22Rv1 (cell line): ENCODE data around the gene CDKN2B.

ENCODE experiments used
- H3K27ac ChIP-seq: fragments of 450-650 bp; 2 replicates; pipeline ENCODE4 v1.5.1; 2017
- CTCF ChIP-seq: fragments of 450-650 bp; IDR thresholded peaks from 2 replicates; pipeline ENCODE4 v1.5.1; 2017; ENCODE audit warnings: mild to moderate bottlenecking
- ZFX ChIP-seq: fragments of 450-650 bp; IDR thresholded peaks from 2 replicates; pipeline ENCODE4 v1.6.1; 2017; ENCODE audit warnings: antibody characterized with exemption, borderline replicate concordance

Gene CDKN2B

DNA sequence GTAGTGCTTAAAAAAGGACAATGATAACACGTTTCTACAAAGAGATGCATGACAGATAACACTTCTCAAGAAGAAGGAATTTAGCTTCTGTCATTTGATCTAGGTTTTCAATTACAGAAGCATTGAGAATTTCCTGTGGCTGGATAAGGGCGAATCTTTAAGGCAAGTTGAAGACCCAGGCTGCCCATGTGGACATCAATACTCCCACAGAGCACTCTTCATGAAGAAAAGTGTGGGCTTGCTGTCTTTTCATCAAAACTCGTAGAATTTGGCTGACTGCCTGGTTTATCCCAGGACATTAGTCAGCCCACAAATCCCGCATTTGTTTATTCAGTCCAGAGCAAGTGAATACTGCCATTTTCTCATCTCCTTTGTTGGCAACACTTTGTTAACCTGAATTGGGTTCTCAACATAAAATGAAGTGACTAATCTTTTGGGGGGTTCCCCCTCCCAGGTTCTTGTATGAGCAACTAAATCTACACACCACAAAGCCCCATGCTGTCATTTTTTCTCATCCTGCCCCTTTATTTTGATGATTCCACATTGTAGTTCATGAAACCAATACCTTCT lies 43.4 kb upstream of the CDKN2B start:
- H3K27ac ChIP-seq = no peak overlapping the region
- TF ChIP-seq ZFX (no peak), CTCF (no peak)

DNA sequence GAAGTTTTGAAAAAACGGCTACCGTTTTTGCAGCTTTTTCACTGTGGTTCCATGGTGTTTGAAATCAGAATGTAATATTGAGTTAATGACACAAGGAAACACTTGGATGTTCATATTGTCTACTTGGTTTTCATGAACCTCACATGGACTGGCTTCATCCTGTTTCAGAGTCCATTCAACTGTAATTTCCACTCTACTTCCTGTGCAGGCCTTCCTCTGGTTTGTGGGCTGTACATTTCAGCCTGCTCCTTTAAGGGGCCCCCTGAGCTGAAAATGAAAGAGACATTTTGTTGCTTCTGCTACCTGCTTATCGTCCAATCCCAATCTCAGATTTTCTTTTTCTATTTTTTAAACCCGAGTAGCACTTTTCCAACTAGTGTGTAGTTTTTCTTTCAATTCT lies 41.8 kb upstream of the CDKN2B start:
- TF ChIP-seq CTCF (no peak), ZFX (no peak)
- H3K27ac ChIP-seq = no peak overlapping the region

- no peak for TF ChIP-seq CTCF
- TF ChIP-seq ZFX = no peak
- no peak overlapping the region for H3K27ac ChIP-seq
These were observed 40.3 kb upstream of the CDKN2B start for GRCh38 chr9:22049411-22049810.

DNA sequence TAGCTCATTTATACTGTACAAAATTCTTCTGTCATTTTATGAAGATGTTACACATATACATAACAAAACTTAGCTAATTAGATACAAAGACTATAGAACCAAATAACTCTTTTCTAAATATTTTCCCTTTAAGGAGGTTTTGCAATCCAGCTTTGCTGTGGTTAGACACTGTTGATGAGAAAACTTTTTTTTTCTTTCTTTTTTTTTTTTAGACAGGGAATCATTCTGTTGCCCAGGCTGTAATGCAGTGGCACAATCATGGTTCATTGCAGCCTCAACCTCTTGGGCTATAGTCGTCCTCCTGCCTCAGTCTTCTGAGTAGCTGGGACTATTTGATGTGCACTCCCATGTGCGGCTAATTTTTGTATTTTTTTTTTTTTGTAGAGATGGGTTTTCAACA lies 38.5 kb upstream of the CDKN2B start:
- H3K27ac ChIP-seq = no peak overlapping the region
- no peak for TF ChIP-seq ZFX
- no peak for TF ChIP-seq CTCF

DNA sequence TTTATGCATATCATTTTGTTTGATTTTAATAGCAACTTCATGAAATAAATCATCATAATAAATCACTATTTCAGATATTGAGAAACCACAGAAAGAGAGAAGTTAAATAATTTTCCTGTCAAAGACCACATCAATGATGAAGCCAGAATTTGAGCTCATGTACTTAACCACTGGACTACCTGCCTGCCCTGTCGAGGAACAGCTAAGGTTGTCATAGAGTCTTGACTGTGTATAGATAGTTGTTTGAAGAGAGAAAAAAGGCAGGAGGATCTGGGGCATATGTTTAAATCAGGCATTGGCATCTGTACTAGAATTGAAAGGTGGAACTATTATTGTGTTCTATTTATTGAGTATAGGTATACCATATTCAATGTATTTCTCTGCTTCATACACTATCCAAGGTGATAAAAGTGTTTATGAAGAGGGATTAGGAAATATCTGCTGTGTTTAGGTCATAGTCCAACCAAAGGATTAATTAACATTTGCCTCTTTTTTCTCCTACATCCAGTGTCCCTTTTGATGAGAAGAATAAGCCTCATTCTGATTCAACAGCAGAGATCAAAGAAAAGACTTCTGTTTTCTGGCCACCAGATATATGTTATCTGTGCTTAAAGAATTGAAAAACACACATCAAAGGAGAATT lies 37.3 kb upstream of the CDKN2B start:
- H3K27ac ChIP-seq = no peak overlapping the region
- TF ChIP-seq ZFX (no peak), CTCF (no peak)

- no peak overlapping the region for H3K27ac ChIP-seq
- TF ChIP-seq ZFX (no peak), CTCF (no peak)
These were observed 36.3 kb upstream of the CDKN2B start for GRCh38 chr9:22045423-22045822.

DNA sequence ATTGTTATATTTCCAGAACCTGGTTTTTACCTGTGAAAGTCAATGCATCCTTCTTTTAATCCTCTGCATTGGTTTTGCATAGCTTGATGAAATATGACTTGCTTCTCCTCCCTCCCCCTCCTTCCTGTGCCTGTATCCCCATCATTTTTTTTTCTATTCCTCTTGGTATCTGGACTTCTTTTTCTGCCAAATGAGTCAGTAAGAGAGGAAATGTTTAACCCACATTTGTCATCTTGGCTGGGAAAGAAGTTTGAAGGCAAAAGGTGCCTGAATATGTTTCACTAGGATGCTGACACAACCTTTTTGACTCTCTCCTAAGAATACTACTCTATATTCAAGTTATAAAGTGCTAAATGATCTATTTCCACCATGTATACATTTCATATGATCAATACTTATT lies 35.5 kb upstream of the CDKN2B start:
- no peak overlapping the region for H3K27ac ChIP-seq

More for the DNA sequence above, 35.5 kb upstream of the CDKN2B start:
- TF ChIP-seq CTCF (no peak), ZFX (no peak)
